Smooth muscle cell of the umbilical artery (primary cell): ENCODE results near the gene HEPACAM2. TPM values are rescaled to one million over a fixed set of nuclear protein-coding genes. Genes with fewer than 3 reads are reported as not detected.

Experiments
- total RNA-seq: library from RNA; depleted of rRNA; stranded (reverse); fragments of >200 nt; gene quantifications from 2 replicates; pipeline ENCODE4 v1.2.3, GENCODE V29; 2014

The HEPACAM2 gene
- not detected in 2 replicates for total RNA-seq

DNA sequence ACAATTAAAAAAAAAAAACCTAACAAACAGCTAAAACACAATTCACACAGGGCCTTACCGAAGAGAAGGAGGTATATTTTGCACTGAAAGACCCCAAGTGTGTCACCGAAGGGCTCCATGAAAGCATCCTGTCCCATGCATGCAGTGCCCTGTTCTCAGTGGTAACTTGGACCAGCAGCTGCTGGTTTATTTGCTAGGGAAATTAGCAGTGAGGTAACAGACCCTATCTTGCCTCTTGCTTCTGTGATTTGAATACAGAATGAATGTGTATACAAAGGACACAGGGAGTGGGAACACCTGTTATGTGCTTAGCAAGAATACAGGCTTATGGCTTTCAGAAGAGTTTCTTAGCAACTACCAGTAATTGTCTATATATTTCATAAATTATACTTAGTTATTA is at the start of gene HEPACAM2:
Gene HEPACAM2, minus strand, starts transcription at position 160 of the 400 bp plus-strand sequence.

DNA sequence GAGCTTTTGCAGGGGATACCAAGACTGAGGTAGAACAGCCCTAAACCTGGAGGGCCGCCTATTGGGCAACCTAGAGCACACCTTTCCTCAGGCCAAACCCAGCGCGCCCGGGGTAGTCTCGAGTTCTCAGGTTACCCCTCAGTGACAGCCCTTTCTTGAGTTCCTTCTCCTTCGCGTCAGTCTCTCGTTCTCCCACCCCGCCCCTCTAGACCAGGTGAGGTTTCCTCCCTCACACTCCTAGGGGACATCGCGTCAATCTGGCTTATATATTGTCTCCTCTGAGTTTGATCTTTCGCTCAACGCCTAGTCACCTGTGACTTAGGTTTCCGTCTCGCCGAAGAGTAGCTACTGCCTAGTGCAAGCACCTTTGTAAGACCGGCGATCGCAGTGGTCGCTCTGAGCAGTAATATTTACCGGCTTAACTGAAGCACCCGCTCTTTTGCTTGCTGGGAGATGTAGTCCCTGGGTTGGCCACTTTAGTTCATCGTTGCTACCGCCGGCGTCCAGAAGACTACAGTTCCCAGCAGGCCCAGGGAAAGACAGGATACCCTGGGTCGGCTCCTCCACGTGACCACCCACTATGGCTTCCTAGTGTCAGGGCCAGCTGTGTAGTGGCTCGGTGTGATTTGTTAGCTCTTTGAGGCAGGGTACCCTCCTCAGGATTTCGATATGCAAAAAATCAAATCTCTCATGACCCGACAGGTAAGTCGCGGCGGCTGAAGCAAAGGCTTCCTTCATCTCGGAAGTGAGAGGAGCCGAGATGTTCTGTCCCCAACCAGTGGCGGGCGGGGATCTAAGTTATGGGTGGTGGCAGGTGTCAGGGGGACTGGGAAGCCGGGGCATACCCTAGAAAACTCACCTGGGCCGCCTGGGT is 5.8 kb upstream of the HEPACAM2 start, which contains the start of gene VPS50:
Gene VPS50, plus strand, starts transcription at position 568 of the 874 bp plus-strand sequence. Its CDS starts 102 bp downstream, at position 670.

DNA sequence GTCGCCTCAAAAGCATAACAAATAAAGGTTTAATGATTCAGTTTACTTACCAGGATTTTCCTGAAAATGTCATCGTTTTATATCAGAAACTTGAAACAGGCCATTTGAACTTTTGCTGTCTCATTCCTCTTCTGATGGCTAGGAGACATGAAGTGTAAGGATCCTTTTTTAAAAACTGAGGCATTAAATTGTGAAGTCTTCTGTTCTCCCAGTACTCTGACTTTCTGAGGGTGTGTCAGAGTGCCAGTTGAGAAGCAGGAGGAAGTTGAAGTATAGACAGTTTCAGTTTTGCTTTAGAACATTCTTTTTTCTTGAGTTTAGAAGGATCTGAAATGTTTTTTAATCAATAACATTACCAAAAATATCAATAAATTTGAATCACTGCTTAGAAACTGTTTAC is 78.1 kb downstream of the HEPACAM2 start, which contains the start of gene SAMD9L:
Gene SAMD9L, minus strand, starts transcription at position 242 of the 400 bp plus-strand sequence. CDS start 12,414 bp downstream, outside the sequence.

Other genes with a start within 250 kb of the HEPACAM2 start
- 10.4 and 11.9 TPM in 2 replicates for gene SAMD9, start 108.5 kb downstream of the HEPACAM2 start, total RNA-seq
- gene SAMD9L, start 78.1 kb downstream of the HEPACAM2 start, total RNA-seq = 11.9 and 17.0 TPM in 2 replicates
- 31.5 and 33.5 TPM in 2 replicates for gene VPS50, start 5.9 kb upstream of the HEPACAM2 start, total RNA-seq